ENCODE results near the gene ALG3.

The ALG3 gene

DNA sequence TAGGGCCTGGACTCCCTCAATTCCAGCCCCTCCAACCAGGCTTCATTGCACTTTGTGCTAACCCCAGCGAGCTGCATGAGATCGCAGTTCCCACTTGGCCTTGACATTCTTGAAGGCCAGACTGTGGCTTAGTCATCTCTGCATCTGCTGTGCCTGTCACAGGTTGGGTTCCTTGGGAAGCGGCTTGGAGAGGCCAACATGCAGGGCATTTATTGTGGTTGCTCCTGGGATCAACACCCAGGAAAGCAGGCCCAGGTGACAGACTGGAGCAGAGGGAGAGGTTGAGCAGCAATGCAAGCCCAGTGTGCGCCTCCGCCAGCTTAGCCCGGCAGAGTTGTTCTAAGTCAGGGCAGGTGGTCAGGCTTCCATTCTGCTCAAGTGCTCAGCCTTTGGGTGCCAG lies 52.2 kb downstream of the ALG3 start:
- DNase-seq (ENCODE audit: low spot score) = no peak

DNA sequence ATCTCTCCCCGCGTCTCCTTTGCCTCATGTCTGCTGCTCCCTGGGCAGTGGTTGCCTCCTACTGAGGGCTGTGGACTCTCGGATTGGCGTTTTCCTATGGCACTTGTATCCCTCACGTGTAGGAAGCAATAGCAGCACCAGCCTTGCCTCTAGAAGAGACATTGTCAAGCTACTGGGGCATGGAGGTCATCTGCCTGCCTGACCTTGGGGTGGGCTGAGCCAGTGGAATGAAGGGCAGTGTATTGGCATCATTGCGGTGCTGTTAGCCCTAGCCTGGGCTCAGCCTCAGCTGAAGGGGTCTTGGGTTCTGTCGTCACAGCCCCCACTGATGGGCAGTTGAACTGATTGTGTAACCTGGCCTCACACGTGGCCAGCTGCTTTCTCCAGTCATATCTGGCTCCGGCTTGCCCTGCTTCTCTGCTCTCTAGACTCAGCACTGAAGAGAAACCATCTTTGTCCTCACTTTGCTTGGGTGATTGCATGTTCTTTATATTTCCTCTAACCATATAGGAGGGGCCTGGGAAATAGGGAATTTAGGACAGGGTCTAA lies 54.7 kb downstream of the ALG3 start:
- DNase-seq (ENCODE audit: low spot score) = no peak

DNA sequence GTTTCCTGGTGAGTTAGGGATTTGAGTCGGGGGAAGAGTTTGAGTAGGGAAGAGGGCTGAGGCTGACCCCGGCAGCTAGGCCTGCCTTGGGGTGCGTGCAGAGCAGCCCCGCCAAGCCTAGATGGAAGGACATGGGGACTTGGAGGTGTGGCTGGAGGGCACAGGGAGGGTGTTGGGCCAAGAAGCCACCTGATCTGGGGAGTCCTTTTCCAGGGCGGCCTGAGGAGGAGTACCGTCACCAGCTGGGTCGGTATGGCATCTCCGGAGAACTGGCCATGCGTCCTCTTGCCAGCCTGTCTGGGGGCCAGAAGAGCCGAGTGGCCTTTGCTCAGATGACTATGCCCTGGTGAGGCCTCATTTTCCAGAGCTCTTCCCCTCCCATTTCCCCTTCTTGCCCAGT lies 55.9 kb downstream of the ALG3 start:
- no peak for DNase-seq (ENCODE audit: low spot score)
